Activated B cell treated with CpG ODN at 0.5 μM for 24 hours (primary cell): ENCODE data around the gene GPR15. TPM values are rescaled to one million over a fixed set of nuclear protein-coding genes. Genes with fewer than 3 reads are reported as not detected.

Experiments used
- ATAC-seq: fragments of 200-7000 bp; cut with Tn5 transposase; one replicate; pipeline ENCODE4 v1.10.0; 2021; ENCODE audit warnings: low read depth, mild to moderate bottlenecking, moderate library complexity
- CTCF ChIA-PET: fragments of 350-600 bp; sonication (Branson Sonifier 250); formaldehyde crosslinking; loops from one replicate; lab custom pipeline; 2021; ENCODE audit warnings: antibody characterized with exemption; lab: Charles Lee
- POLR2A ChIA-PET: fragments of 350-600 bp; sonication (Branson Sonifier 250); formaldehyde crosslinking; loops from one replicate; lab custom pipeline; 2021; ENCODE audit warnings: antibody characterized with exemption; lab: Charles Lee
- DNase-seq: peaks from one replicate; pipeline ENCODE4 v3.0.0; 2022
- H3K27ac Mint-ChIP-seq: one replicate; pipeline ENCODE4 v1.8.0; 2020; ENCODE audit warnings: mixed read lengths
- H3K27me3 Mint-ChIP-seq: one replicate; pipeline ENCODE4 v1.8.0; 2021; ENCODE audit warnings: mixed read lengths
- H3K36me3 Mint-ChIP-seq: one replicate; pipeline ENCODE4 v1.8.0; 2021; ENCODE audit warnings: low read depth, mixed read lengths
- H3K4me1 Mint-ChIP-seq: one replicate; pipeline ENCODE4 v1.8.0; 2021; ENCODE audit warnings: mixed read lengths
- H3K4me3 Mint-ChIP-seq: one replicate; pipeline ENCODE4 v1.8.0; 2020; ENCODE audit warnings: mild to moderate bottlenecking, mixed read lengths
- H3K9me3 Mint-ChIP-seq: one replicate; pipeline ENCODE4 v1.8.0; 2020; ENCODE audit warnings: mixed read lengths
- CTCF ChIP-seq: fragments of 200-600 bp; IDR thresholded peaks from one replicate; pipeline ENCODE4 v1.8.0; 2022; ENCODE audit warnings: antibody characterized with exemption, mild to moderate bottlenecking
- intact Hi-C: fragments of 100-400 bp; cut with micrococcal nuclease; formaldehyde crosslinking; loops from one replicate; pipeline ENCODE4 v1.15.1; 2024
- total RNA-seq: library from RNA; stranded (reverse); gene quantifications from 2 replicates; pipeline ENCODE4 v1.2.3, GENCODE V29; 2022

Gene GPR15
- total RNA-seq, 1 donor from 2014 or later: 4.5 TPM

- Mint-ChIP-seq H3K36me3 (no peaks in the 10 kb centered on the region), H3K27ac (no peak overlapping the region), H3K4me1 (peaks cover 55% of the 10 kb centered on the region), H3K9me3 (peaks cover 3% of the 10 kb centered on the region), H3K4me3 (no peak overlapping the region), H3K27me3 (no peaks in the 10 kb centered on the region)
- no peak for ATAC-seq
- no peak for TF ChIP-seq CTCF
- intact Hi-C loops: no loop called here
- DNase-seq: no peak
- POLR2A ChIA-PET: no interaction called here
- CTCF ChIA-PET: no interaction called here
Observed at GRCh38 chr3:98560911-98561310, 29.1 kb downstream of the GPR15 start.

DNA sequence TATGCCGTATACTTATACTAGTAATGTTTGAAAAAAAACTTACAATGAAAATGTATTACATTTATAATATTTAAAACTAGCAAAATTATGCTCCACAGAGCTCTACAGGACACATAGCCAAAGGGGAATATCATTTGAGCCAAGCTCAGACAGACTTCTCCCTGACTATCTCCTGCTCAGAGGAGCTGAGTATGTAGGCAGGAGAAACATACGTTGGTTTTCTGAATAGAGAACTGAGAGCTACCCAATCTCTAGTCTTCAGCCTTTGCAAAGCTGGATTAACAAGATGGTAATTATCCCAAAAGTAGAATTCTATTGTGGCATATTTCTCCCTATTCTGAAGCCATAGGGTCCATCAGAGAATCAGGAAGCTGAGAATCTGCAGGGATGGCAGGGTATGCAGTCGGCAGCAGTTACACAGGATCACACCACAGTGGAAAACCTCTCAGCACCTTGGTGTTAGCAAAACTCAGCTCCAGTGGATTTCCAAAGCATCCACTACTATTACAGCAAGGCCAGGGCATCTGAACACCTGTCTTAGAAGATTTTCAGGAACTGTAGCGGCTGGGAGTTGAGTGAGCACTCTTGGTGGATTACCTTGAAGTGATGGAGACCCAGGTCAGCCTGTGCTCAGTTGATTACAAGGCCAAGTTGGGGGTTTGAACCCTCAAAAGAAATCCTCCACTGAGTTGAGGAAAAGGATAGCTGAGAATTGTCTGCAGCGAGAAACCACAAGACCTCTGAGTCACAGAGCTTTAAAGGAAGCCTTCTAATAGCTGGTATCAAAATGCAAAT is 30.1 kb downstream of the GPR15 start:
- intact Hi-C loops: no loop called here
- no peak for ATAC-seq
- H3K9me3 Mint-ChIP-seq: peaks cover 3% of the 10 kb centered on the region

DNA sequence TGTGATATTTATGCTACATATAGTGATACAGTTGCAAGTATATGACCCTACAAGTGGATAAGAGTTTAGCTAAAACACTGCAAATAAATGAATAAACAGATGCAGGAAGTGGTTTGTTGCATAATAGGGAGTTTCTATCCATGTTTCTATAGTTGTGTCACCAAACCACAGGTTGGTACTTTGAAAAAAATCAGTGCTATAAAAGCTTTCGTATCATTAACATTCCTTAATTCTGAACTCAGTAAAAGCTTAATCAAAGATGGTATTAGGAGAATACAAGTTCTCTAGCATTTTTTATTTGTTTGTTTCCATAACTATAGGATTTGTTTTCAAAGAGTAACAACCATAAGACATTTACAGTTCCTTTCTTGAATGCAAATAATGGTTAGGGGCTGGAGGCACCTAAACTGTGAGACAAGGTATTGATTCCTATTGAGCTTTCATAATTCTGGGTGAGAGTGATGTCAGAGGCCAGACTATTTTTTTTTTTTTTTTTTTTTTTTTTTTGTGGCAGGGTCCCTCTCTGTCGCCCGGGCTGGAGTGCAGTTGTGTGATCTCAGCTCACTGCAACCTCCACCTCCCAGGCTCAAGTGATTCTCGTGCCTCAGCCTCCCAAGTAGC is 32.0 kb downstream of the GPR15 start:
- ATAC-seq (peak; percentile 60), DNase-seq (no peak)
- Mint-ChIP-seq H3K36me3 (no peaks in the 10 kb centered on the region), H3K9me3 (peaks cover 3% of the 10 kb centered on the region), H3K4me1 (peaks cover 42% of the 10 kb centered on the region), H3K27me3 (no peaks in the 10 kb centered on the region), H3K4me3 (no peak overlapping the region), H3K27ac (peak overlapping the region; percentile 54)
- POLR2A ChIA-PET: interaction anchor here (0.6 to 2.2 kb wide), 11 partner anchors 9 to 581 kb away, joined by 3 to 15 read pairs (median 5); partner anchors contain the start of genes CLDND1 and GPR15
- no peak for TF ChIP-seq CTCF
- intact Hi-C loops: no loop called here
- CTCF ChIA-PET: no interaction called here

More for the DNA sequence above, 30.1 kb downstream of the GPR15 start:
- DNase-seq: no peak
- no peaks in the 10 kb centered on the region for H3K36me3 Mint-ChIP-seq
- no peak for TF ChIP-seq CTCF
- peak overlapping the region; percentile 50 for H3K27ac Mint-ChIP-seq
- ChIA-PET POLR2A (interaction anchor here (1.6 to 2.2 kb wide), 3 partner anchors 20 to 29 kb away, joined by 6 to 13 read pairs (median 9); no protein-coding TSS in a partner anchor), CTCF (no interaction called here)
- H3K4me3 Mint-ChIP-seq: no peak overlapping the region
- H3K27me3 Mint-ChIP-seq: no peaks in the 10 kb centered on the region
- peaks cover 45% of the 10 kb centered on the region for H3K4me1 Mint-ChIP-seq

GRCh38 chr3:98564282-98565005 is 32.7 kb downstream of the GPR15 start:
- DNase-seq (no peak), ATAC-seq (no peak)
- CTCF ChIA-PET: no interaction called here
- peak overlapping the region; percentile 54 for H3K27ac Mint-ChIP-seq
- no peak overlapping the region for H3K4me3 Mint-ChIP-seq
- H3K36me3 Mint-ChIP-seq: no peaks in the 10 kb centered on the region
- no peaks in the 10 kb centered on the region for H3K27me3 Mint-ChIP-seq
- H3K4me1 Mint-ChIP-seq: peaks cover 42% of the 10 kb centered on the region
- intact Hi-C loops: no loop called here
- POLR2A ChIA-PET: interaction anchor here (0.6 to 2.2 kb wide), 9 partner anchors 8 to 48 kb away, joined by 3 to 15 read pairs (median 5); partner anchors contain the start of genes CLDND1 and GPR15
- TF ChIP-seq CTCF: no peak
- H3K9me3 Mint-ChIP-seq: peaks cover 3% of the 10 kb centered on the region
